ENCODE data around the gene TDRD12.
A peak's percentile ranks its signal among the peaks of the same experiment; 100 is the strongest.

TDRD12 gene, protein sequence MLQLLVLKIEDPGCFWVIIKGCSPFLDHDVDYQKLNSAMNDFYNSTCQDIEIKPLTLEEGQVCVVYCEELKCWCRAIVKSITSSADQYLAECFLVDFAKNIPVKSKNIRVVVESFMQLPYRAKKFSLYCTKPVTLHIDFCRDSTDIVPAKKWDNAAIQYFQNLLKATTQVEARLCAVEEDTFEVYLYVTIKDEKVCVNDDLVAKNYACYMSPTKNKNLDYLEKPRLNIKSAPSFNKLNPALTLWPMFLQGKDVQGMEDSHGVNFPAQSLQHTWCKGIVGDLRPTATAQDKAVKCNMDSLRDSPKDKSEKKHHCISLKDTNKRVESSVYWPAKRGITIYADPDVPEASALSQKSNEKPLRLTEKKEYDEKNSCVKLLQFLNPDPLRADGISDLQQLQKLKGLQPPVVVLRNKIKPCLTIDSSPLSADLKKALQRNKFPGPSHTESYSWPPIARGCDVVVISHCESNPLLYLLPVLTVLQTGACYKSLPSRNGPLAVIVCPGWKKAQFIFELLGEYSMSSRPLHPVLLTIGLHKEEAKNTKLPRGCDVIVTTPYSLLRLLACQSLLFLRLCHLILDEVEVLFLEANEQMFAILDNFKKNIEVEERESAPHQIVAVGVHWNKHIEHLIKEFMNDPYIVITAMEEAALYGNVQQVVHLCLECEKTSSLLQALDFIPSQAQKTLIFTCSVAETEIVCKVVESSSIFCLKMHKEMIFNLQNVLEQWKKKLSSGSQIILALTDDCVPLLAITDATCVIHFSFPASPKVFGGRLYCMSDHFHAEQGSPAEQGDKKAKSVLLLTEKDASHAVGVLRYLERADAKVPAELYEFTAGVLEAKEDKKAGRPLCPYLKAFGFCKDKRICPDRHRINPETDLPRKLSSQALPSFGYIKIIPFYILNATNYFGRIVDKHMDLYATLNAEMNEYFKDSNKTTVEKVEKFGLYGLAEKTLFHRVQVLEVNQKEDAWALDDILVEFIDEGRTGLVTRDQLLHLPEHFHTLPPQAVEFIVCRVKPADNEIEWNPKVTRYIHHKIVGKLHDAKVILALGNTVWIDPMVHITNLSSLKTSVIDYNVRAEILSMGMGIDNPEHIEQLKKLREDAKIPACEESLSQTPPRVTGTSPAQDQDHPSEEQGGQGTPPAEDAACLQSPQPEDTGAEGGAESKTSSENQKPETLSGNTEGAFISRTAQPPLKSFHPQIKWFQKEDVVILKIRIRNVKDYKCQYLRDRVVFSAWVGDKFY (N-terminal part only)

DNA sequence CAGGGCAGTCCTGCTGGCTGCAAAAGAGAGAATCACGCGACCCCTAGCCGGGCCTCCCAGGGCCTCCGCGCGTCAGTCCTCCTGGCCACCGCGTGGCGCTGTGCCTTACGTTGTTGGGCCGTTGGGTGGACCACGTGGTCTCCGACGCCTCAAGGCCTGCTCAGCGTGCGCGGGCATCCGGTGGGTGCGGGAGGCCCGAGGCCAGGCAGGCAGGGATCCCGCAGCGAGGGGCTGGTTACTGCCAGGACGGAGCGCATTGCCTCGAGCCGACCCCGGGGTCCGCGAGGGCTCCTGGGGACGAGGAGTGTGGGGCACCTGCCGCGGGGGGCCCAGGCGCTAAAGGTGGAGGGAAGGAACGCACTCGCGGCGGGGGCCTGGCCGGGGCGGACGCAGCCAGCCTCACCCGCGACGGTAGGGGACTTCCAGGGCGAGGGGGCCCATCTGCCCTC lies at the start of gene TDRD12:
TSS of gene TDRD12 (plus strand) at position 157 of the 449 bp plus-strand sequence. CDS start 306 bp downstream, outside the sequence.
- no peak for DNase-seq

DNA sequence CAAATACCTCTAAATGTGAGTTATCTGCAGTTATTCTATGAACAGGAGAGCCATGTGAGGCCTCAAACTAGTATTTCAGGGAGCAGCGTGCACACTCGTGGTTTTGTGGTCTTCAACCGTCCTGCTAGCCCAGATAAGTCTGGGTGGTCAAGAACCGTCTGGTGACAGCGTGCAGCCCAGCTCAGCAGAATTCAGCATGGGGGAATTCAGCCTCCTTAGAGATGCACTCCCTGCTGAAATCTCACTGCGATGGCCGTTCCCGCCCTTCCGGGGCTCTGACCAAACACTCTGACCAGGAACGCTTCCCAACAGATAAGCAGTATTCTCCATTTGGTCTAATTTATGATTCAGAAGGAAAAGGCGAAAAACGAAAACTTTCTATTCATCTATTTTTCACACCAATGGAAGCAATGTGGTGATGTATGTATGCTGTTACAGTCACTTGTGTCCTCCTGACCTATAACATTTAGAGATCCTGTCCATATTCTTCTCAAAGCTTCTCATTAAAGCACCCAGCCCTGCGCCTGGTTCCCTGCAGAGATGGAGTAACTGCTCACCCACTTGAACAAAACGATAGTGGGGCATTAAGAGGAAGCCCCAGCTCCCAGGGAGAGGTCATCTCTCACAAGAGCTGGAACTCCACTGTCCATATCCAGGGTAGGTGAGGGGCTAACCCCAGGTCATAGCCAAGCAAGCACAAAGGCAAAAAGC lies 47.5 kb upstream of the TDRD12 start:
- no peak for DNase-seq

DNA sequence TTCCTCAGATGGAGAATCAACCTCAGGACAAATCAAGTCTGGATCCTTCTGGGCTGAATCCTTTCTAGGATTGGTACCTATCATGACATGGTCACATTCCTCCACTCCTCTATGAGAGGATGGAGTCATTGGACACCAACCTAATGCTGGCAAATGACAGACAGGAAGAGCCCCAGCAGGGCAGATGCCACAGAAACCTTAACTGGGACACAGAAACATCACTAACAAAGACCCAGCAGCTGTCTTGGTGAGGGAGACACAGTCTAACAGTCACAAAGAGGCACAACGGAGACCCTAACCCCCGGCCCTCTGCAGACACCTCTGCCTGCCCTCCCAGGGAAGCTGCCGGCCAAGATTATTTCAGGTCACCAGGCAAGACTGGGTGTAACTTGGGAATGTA lies 46.7 kb upstream of the TDRD12 start:
- no peak for DNase-seq

DNA sequence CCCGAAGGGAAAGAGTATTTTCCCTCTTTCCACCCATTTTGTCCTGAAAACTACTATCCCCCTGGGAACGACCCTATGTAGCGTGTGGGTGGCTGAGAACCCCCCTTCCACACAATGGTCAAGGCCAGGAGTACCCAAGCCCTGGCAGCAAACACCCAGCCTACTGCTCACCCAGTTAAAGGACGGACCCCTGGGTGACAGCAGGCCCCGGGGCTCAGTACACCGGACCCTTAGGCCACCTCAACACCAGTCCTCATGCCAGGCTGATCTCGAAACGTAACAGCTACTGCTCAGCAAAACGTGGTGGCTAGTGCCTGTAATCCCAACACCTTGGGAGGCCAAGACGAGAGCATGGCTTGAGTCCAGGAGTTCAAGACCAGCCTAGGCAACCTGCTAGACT lies 46.0 kb upstream of the TDRD12 start:
- no peak for DNase-seq

DNA sequence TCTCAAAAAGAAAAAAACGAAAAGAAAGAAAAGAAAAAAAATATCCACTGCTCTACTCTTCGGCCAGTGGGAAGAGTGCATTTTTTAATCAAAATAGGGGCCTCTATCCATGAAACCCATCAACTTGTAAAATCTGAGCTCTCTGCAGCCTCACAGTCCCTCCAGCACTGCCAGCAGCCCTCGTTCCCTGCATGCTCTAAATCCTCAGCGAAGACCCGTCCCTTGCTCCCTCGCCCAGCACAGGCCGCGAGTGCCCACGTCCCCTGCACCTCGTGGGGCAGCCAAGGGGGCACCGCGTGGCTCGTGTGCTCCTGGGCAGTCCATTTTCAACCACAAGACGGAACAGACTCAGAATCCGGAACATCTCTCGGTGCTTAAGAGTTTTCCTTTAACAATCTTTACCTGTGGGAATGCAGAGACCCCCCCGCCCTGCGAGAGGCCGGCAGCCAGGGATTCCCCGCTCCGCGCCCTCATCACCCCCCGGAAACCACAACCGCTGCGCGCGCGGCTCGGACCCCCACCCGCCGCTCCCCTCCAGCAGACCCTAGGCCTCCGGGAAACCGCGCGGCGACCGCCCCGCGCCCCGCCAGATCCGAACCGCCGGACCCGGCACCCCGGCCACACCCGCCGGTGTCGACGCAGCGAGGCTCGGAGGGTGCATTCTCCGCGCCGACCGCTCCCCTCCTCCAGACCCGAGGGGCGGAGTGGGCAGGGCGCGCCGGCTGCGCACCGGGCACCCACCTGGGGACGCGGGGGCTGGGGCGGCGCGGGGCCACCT lies 45.2 kb upstream of the TDRD12 start:
- no peak for DNase-seq

DNA sequence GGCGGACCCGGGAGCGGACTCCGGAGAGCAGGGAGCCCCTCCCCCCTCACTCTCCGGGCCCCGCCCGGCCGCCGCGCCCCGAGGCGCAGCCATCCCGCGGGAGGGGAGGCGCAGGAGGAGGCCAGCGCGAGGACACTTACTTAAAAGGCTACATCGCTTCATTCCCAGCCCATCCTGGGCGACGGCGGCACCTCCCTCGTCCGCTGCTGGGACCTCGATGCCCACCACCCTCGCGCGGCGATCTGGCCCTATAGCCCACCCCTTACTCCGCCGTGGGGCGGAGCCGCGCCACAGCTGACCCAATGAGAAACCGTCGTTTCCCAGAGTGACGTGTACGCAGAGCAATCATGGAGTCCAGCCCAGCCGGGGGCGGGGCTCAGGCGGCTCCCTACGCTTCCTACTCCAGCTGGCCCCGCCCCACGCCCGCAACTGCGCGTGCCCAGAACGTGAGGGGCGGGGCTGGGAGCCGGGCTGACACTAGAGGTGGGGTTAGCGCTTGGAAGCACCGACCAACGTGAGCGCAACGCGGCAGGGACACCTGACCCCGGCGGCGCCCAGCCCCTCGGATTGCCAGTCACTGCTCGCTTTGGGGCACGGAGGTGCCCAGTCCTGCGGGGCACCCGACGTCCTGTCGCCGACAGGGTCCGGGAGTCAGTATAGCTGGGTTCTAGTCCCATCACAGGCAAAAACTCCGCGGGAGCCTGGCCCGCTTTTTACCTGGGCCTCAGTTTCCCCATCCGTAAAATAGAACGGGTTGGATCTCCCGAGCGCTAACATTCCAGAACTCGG lies 44.4 kb upstream of the TDRD12 start, which contains the start of gene ANKRD27:
TSS of gene ANKRD27 (minus strand) at position 250 of the 789 bp plus-strand sequence. CDS start 16,165 bp downstream, outside the sequence.
- DNase-seq, result peak; percentile 98

DNA sequence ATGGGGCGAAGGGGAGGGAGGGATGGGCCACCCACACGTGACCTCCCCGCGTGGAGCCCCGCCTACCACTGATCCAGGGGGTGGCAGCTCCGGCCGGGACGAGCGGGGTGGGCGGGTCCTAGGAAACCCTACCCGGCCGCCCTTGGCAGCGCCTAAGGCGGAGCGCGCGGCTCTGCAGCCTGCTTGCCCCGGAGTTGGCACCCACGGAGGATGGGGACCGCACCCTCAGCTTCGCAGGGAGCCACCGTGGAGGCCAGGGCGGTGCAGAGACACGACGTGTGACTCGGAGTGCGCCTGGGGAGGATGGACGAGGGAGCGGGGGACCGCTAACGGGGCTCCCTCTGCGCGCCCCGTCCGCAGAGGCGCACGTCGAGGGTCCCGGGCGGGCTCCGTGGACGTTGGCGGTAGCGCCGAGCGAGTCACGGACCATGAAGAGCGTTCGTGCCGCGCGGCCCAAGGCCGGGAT lies 43.8 kb upstream of the TDRD12 start, which contains the start of gene RGS9BP:
TSS of gene RGS9BP (plus strand) at position 129 of the 466 bp plus-strand sequence. CDS start 416 bp downstream, outside the sequence.
- DNase-seq, result peak; percentile 68

DNA sequence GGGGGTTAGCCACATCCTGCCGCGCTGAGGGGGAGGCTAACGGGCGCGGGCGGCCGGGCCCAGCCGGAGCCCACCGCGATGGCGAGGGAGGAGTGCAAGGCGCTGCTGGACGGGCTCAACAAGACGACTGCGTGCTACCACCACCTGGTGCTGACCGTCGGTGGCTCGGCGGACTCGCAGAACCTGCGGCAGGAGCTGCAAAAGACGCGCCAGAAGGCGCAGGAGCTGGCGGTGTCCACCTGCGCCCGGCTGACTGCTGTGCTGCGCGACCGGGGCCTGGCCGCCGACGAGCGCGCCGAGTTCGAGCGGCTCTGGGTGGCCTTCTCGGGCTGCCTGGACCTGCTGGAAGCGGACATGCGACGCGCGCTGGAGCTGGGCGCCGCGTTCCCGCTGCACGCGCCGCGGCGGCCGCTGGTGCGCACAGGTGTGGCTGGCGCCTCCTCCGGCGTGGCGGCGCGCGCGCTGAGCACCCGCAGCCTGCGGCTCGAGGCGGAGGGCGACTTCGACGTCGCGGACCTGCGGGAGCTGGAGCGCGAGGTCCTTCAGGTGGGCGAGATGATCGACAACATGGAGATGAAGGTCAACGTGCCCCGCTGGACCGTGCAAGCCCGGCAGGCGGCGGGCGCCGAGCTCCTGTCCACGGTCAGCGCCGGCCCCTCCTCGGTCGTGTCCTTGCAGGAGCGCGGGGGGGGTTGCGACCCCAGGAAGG lies 43.2 kb upstream of the TDRD12 start:
- DNase-seq, result no peak

DNA sequence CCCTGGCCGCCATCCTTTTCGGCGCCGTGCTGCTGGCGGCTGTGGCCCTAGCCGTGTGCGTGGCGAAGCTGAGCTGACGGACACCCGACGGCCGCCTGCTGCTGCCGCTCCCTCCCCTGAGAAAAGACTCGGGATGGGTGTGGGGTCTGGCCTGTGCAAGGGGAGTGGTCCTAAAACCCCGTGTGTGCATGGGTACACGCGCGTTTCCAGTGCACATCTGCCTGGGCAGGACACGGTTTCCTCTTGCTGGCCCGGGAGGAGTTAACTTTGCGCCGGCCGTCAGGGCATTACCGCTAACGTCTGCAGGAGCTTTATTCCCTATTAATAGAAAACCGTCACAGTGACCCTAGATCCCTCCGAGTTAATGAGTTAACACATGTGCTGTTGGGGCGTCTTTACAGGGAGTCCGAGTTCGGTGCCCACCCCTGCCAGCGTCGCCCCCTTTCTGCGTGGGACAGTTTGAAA lies 42.6 kb upstream of the TDRD12 start:
- DNase-seq, result no peak

DNA sequence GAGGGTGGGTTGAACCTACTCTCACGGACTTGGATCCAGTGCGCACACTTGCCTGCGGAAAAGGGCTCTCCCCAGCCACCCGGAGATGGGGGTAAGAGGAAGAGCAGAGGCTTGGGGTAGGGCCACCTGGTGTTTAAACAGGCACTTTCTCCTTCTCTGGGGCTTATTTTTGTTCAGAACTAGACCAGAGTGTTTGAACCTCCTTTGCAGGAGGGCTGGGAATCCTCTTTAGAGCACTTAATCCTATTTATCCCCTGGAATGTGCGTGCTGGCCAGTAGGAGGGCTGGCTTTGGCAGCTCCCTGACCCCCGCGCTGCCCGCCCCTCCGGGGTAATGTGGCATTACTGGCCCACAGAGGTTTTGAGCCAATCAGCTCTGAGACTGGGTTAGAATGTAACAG lies 41.9 kb upstream of the TDRD12 start:
- DNase-seq, result peak; percentile 31

DNA sequence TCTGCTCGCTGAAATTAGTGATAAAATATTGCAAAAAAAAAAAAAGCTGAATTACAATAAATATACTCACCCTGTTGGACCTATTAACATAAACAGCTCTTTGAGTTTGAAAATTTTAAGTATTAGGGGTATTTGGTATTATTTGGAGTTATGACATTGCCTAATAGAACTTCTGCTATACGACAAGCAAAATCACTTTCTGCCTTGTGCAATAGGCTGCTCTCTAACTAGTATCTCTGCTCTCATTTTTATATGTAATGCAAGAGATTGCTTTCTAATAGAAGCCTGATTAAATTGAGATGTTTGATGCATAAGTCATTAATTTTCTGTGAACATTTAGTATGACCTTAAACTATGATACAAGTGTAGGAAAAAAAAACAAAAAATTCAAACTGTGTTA lies 38.6 kb upstream of the TDRD12 start:
- DNase-seq, result no peak

DNA sequence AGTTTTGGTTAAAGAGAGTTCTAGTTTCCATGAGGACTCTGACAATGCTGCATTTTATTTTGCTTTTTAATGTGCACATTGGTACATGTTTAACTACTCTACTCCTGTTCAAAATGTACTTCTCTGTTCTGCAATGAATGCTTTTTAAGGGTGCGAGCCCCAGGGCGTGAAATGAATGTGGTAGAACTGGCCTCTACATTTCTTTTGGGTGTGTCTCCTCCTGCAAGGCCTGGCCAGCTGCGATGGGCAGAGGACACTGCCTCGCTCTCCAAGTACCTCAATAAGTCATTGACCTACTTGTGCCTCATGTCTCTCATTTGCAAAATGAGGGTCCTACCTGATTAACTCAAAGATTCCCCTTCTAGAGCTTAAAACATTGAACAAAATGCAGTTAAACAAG lies 37.2 kb upstream of the TDRD12 start:
- no peak for DNase-seq

DNA sequence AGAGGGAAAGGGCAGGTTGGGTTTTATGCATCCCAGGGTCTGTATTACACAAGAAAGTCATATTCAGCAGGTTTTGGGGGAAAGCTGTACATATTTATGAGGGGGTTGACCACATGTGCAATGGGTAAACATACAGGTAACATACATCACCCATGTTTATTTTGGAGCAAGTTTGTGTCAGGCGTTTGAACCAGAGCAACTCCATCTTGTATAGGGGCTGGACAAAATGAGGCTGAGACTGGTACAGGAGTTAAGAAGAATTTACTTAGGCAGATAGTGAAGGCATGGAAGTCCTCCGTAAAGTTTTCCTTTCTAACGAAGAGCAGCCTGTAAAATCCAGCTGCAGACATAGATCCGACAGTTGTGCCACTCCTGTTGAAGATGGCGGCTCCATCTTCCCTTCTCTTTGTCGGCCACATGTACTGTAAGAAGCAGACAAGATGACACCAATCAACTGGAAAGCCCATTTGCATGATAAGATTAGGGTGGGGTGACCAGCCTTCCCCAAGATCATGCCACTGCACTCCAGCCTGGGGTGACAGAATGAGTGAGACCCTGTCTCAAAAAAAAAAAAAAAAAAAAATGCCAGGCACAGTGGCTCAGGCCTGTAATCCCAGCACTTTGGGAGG lies 32.6 kb upstream of the TDRD12 start:
- no peak for DNase-seq

DNA sequence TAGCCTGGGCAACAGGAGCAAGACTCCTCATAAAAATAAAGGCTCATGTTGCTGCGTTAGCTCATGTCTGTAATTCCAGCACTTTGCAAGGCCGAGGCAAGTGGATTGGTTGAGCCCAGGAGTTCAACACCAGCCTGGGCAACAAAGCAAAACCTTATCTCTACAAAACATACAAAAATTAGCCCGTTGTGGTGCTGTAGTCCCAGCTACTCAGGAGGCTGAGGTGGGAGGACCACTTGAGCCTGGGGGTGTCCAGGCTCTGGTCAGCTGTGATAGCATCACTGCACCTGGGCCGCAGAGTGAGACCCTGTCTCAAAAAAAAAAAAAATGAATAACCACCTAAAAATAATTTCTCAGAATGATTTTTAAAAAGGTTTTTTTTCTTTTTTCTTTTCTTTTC lies 31.9 kb upstream of the TDRD12 start:
- DNase-seq, result no peak

DNA sequence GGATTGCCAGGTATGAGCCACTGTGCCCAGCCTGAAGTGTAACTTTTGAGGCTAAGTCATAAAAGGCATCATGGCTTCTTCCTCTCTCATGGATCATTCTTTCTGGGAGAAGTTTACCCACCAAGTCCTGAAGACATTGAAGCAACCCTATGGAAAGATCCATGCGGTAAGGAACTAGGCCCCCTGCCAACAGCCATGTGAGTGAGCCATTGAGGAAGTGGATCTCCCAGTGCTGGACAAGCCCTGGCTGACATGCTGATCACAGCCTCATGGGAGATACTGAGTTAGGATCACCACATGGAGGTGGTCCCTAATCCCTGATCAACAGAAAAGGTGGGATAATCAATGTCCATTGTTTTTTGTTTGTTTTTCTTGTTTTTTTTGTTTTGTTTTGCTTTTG lies 31.3 kb upstream of the TDRD12 start:
- no peak for DNase-seq

DNA sequence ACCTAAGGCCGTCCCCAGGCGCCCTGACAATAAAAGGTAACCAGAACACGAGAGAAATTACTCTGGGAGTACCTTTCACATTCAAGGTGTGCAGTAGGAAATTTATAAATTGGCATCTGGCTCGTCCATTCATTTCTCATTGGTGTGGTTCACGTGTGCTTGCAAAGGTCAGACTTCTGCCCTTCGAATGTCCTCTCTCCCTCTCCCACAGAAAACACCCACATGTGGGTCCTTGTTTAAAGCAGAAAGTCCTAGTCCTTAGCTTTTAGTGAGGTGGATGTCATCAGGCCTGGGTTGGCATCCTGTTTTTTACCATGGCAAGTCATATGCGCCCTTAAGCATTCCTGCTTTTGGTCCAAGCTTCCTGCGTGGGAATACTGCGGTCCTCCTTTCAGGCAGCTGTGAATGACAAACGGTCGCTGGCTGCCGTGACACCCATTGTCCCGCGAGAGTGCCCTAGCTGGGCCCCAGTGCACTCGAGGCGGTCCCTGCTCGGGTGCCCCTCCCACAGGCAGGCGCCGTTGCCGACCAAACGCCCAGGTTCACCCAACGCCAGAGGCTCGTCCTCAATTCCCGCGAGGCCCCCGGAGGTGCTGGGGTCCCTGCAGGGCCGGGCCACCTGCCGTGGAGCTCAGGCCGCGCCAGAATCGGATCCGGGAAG lies 28.1 kb upstream of the TDRD12 start, which contains the start of gene NUDT19:
TSS of gene NUDT19 (plus strand) at position 531 of the 661 bp plus-strand sequence. CDS start 140 bp downstream, outside the sequence.
- peak; percentile 79 for DNase-seq

DNA sequence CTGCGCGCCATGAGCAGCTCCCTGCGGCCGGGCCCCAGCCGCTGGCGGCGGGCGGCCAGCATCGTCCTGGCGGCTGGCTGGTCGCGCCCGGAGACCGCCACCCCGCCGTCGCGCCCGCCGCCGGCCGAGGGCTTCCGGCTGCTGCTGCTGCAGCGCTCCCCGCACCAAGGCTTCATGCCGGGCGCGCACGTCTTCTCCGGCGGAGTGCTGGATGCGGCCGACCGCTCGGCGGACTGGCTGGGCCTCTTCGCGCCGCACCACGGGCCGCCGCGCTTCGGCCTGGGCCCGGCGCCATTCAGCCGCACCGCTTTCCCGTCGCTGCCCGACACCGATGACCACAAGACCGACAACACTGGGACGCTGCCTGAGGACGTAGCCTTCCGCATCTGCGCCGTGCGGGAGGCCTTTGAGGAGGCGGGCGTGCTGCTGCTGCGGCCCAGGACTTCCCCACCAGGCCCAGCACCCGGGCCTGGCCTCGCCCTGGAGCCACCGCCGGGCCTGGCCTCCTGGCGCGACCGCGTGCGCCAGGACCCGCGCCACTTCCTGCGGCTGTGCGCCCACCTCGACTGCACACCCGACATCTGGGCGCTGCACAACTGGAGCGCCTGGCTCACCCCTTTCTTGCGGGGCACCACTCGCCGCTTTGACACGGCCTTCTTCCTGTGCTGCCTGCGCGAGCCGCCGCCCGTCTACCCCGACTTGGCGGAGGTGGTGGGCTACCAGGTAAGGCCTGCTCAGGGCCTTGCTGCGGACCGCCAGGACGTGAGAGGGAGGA lies 27.4 kb upstream of the TDRD12 start:
- peak; percentile 35 for DNase-seq

DNA sequence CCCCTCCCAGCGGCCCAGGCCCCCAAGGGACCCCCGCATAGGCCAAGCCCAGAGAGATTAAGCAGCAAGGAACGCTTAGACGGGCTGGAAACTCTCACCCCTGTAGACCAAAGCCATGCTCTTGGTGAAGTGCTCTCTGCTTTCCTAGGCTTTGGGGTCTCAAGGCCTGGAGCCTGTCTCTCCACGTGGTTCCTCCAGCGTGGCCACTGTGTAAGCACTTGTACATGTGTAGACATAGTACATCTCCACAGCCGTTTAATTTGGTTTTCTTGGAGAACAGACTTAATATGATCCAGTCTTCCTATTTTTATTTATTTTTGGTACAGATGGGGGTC lies 26.9 kb upstream of the TDRD12 start:
- DNase-seq, result no peak

All from HCEC 1CT (cell line).